Measurements from ENCODE around the gene DRC3.

Gene DRC3

GRCh38 chr17:17999364-18000029 lies 26.8 kb downstream of the DRC3 start:
- no peak for DNase-seq (ENCODE audit: low spot score)
- Histone ChIP-seq H3K4me3 (no peak overlapping the region), H3K27ac (no peak overlapping the region)
- TF ChIP-seq CTCF (IDR thresholded peaks at IDR 0.05) = no peak

- TF ChIP-seq CTCF (IDR thresholded peaks at IDR 0.05) = no peak
- H3K27ac ChIP-seq = no peak overlapping the region
- no peak overlapping the region for H3K4me3 ChIP-seq
- DNase-seq (ENCODE audit: low spot score) = no peak
These were observed 27.4 kb downstream of the DRC3 start for GRCh38 chr17:18000030-18000408.

GRCh38 chr17:18002171-18002570 lies 29.5 kb downstream of the DRC3 start:
- no peak overlapping the region for H3K27ac ChIP-seq
- TF ChIP-seq CTCF (IDR thresholded peaks at IDR 0.05) = no peak
- no peak for DNase-seq (ENCODE audit: low spot score)
- no peak overlapping the region for H3K4me3 ChIP-seq

GRCh38 chr17:18004345-18004744 lies 31.7 kb downstream of the DRC3 start:
- Histone ChIP-seq H3K4me3 (no peak overlapping the region), H3K27ac (no peak overlapping the region)
- no peak for TF ChIP-seq CTCF (IDR thresholded peaks at IDR 0.05)
- no peak for DNase-seq (ENCODE audit: low spot score)

GRCh38 chr17:18004884-18005305 lies 32.2 kb downstream of the DRC3 start:
- H3K4me3 ChIP-seq = no peak overlapping the region
- DNase-seq (ENCODE audit: low spot score) = no peak
- H3K27ac ChIP-seq = no peak overlapping the region
- no peak for TF ChIP-seq CTCF (IDR thresholded peaks at IDR 0.05)

- no peak overlapping the region for H3K4me3 ChIP-seq
- no peak for TF ChIP-seq CTCF (IDR thresholded peaks at IDR 0.05)
- no peak overlapping the region for H3K27ac ChIP-seq
- no peak for DNase-seq (ENCODE audit: low spot score)
These were observed 32.8 kb downstream of the DRC3 start for GRCh38 chr17:18005496-18005895.

GRCh38 chr17:18006495-18007239 lies 34.0 kb downstream of the DRC3 start:
- Histone ChIP-seq H3K27ac (no peak overlapping the region), H3K4me3 (no peak overlapping the region)
- no peak for DNase-seq (ENCODE audit: low spot score)
- no peak for TF ChIP-seq CTCF (IDR thresholded peaks at IDR 0.05)

Measured in coronary artery (tissue), 2 donors.